SK-MEL-5 (cell line): ENCODE results near the gene SPECC1. TPM values are rescaled to one million over a fixed set of nuclear protein-coding genes. Genes with fewer than 3 reads are reported as not detected.
"Not testable (repeated sequence)": the region's sequence is repeated elsewhere in the genome, so short reads cannot be mapped to it uniquely, and the experiment has no call there.

Experiments used
- DNase-seq: peaks from one replicate; pipeline ENCODE4 v3.0.0-alpha.2; 2016; ENCODE audit warnings: low read depth, low spot score
- in situ Hi-C: cut with HindIII; loops from 2 replicates; pipeline ENCODE4 v1.10.0; 2016; ENCODE audit warnings: low sequenced_read_pairs, high pct_unique_total_duplicates, low pct_unique_long_range_greater_than_20kb
- total RNA-seq: library from RNA; depleted of rRNA; stranded (reverse); fragments of >200 nt; shearing (Covaris generic); gene quantifications from 2 replicates; pipeline ENCODE4 v1.2.3, GENCODE V29; 2014

The SPECC1 gene
- total RNA-seq, 1 experiment from 2014 or later, result 9.6 TPM

- DNase-seq, result no peak
- in situ Hi-C loops, result no loop called here
Observed at GRCh38 chr17:20259668-20260067, 250.5 kb downstream of the SPECC1 start.

DNA sequence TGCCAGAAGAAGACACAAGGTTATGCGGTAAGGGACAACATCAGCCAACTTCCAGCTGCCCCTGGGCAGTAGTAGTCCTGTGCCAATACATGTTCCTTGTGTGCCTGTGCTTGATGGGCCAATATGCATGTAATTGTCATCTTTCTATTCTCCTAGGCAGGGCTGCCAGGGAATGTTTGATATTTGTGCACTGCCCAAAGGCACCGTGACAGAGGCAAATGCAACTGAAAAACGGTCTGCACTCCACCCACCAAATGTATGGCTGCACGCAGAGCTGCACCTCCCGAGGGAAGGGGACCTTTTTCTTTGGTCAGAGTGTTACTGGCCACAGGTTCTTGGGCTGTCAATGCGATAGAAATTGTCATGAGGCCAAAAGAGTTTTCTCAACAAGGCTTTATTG, 251.1 kb downstream of the SPECC1 start:
- in situ Hi-C loops, result no loop called here
- no peak for DNase-seq

GRCh38 chr17:20262226-20263114, 253.3 kb downstream of the SPECC1 start:
- in situ Hi-C loops, result no loop called here
- DNase-seq, result no peak

- in situ Hi-C loops, DNase-seq: not testable (repeated sequence)
Observed at GRCh38 chr17:20263115-20263433, 253.9 kb downstream of the SPECC1 start.

DNA sequence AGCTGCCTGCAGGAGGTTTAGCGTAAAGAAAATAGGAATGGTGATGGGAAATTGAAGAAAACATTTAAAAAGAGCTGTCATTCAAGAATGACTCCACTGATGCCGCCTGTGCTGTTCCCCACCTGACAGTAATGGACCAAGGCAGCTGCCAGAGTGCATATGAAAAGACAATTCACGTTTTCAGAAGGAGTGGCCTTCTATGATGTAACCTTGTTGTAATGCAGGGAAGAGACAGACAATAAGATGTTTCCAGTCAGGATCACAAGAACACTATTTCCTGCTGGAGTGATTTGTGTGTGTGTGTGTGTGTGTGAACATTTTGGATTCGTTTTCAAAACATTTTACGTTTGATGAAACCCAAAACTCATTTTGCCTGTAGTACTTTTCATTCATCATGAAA, 254.4 kb downstream of the SPECC1 start:
- in situ Hi-C loops, result no loop called here

DNA sequence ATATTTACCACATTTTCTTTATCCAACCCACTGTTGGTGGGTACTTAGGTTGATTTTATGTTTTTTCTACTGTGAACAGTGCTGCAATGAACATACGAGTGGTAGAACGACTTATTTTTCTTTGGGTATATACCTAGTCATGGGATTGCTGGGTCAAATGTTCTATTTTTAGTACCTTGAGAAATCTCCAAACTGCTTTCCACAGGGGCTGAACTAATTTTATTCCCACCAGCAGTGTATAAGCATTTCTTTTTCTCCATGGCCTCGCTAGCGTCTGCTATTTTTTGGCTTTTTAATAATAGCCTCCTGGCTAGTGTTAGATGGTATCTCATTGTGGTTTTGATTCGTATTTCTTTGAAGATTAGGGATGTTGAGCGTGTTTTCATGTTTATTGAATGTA, 255.8 kb downstream of the SPECC1 start:
- in situ Hi-C loops, result no loop called here
- DNase-seq, result no peak

More for the DNA sequence above, 254.4 kb downstream of the SPECC1 start:
- DNase-seq, result peak; percentile 57

GRCh38 chr17:20266806-20267458, 257.8 kb downstream of the SPECC1 start:
- in situ Hi-C loops, result no loop called here
- no peak for DNase-seq

GRCh38 chr17:20267459-20267842, 258.3 kb downstream of the SPECC1 start:
- DNase-seq, result no peak

DNA sequence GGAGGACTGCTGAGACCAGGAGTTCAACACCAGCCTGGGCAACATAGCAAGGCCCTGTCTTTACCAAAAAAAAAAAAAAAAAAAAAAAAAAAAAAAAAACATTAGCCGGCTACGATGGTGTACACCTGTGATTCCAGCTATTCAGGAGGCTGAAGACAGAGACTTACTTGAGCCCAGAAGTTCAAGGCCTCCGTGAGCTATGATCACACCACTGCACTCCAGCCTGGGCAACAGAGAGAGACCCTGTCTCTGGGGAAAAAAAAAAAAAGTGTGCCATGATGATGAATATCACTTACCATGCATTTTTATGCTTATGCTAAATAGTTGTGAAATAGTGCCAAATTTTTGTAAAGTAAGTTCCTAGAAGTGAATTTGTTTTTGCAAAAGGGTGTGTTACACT, 261.2 kb downstream of the SPECC1 start:
- DNase-seq, result no peak
- in situ Hi-C loops, result no loop called here

More at GRCh38 chr17:20267459-20267842, 258.3 kb downstream of the SPECC1 start:
- in situ Hi-C loops, result no loop called here

DNA sequence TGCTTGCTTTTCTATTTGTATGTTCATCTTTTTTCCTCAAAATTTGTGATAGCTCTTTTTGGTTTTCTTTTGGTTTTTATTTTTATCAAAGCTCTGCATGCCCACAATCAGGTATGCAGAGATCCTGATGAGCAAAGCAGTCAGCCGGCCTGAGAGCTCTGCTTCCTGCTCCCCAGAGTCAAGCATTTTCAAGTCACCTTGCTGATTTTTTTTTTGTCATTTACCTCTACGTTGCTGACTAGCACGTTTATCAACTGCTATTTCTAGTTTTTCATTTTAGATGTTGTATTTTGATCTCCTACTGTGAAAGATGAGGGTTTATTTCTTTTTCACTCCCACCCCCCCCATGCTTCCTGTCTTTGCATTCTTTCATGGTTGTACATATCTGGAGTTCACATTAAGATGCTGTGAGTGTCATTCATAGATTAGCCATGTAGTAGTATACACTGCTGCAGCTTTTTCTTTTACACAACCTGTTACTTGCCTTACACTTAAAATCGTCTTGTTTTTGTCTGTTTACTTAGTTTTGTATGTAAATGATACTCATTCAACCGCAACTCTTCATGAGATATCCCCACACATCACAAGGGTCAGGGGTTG, 262.0 kb downstream of the SPECC1 start:
- no peak for DNase-seq
- in situ Hi-C loops, result no loop called here

DNA sequence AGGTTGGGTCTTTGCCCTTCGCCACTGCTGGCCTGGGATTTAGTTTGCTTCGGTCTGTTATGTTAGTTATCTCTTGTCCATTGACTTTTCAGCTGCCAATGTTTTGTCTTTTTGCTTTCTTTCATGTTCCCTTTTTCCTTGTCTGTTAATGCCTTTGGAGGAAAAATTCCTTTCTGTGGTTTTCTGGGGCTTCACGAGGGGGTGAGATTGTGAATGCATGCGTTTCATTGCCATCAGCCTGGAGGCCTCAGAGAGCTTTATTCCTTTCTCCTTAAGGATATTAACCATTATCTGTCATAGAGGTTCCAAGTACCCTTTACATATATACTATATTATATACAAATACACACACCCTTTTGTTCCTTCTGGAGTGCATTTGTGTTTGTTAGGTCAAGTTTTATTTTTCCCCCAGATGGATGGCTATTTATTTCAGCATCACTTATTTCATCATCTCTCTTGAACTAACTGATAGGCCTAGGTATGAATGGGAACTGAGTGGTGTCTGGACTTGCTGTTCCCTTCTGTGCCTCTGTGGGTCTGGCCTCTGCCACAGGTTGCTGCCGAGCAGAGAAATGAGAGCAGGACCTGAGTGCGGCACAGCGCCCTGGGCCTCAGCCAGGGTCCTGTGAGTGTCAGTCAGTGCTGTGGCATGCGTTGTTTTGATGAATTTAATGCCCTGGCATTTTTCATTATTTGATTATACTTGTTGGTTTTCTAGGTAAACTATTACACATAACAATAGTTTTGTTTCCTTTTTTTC, 264.8 kb downstream of the SPECC1 start:
- in situ Hi-C loops, result no loop called here

DNA sequence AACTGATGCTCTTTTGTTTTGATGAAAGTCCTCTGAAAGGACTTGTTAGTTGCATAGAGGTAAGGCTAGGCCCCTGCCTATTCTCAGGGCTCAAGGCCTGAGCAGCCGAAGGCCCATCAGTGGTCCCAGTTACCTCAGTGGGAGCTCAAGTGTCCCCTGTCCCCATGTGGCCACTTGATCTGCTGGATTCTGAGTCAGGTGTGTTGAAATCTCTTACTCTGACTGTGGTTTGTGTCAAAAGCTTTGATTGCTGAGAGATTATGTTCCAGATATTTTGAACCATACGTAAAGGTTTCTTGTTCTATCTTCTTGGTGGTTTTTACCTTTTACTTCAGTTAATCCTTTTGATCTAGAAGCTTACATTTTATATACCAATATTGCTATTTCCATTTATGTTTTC, 266.5 kb downstream of the SPECC1 start:
- in situ Hi-C loops, result no loop called here
- no peak for DNase-seq

More for the DNA sequence above, 264.8 kb downstream of the SPECC1 start:
- DNase-seq, result no peak

GRCh38 chr17:20276421-20276820, 267.3 kb downstream of the SPECC1 start:
- DNase-seq, result no peak
- in situ Hi-C loops, result no loop called here

GRCh38 chr17:20278805-20279204, 269.6 kb downstream of the SPECC1 start:
- DNase-seq, result no peak

DNA sequence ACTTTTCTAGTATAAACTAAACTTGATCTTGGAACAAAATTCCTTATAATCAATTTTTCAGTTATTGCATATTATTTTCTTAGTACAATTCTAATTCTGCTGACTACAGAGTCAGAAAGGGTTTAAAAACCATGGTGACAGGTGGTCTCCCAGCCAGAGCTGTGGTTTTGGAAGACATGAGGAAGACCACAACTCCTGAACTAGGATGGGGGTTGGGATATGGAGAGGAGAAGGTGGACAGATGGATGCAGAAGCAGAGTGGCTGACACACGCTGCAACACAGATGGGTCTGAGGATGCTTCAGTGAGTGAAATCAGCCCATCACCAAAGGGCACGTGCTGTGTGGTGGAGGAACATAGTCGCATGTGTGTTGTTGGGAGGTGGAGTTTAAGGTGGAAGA, 270.5 kb downstream of the SPECC1 start:
- DNase-seq, result no peak
- in situ Hi-C loops, result no loop called here

More at GRCh38 chr17:20278805-20279204, 269.6 kb downstream of the SPECC1 start:
- in situ Hi-C loops, result no loop called here

DNA sequence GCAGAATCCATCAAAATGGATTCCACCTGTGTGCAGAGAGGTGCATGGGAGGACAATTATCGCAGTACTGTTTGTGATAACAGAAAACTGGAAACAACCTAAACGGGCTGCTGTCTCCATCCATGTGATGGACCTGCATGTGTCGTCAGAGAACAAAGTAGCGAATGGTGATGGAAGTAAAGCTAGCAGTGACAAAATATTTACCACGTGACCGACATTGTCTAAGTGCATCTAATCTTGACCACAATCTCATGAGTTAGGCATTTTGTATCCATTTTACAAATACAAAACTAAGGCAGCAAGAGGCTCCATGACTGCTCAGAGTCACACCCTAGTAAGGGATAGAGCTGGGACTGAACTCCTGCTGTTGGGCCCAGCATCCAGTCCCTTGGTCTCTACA, 270.9 kb downstream of the SPECC1 start:
- in situ Hi-C loops, result no loop called here
- DNase-seq, result no peak

- in situ Hi-C loops, result no loop called here
- no peak for DNase-seq
Observed at GRCh38 chr17:20280851-20281250, 271.7 kb downstream of the SPECC1 start.

DNA sequence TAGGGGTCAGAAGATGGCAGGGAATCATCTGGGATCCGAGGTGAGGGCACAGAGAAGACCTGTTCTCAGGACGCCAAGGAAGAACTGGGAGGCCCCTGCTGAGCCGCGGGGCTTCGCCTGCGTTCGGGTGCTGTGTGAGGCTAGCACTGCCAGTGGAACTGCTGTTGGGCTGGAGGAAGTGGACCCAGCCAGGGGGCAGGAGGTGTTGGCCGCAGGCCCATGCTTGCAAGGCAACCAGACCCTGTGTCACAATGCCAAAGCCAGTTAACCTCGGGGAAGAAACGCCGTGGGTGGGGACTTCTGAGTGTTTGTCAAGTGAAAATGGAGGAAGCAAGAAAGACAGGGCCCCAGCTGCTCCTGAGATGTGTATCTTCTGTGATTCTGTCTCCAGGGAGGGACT, 272.7 kb downstream of the SPECC1 start:
- no peak for DNase-seq
- in situ Hi-C loops, result no loop called here
